ENCODE data around the gene RHOC.

The RHOC gene

DNA sequence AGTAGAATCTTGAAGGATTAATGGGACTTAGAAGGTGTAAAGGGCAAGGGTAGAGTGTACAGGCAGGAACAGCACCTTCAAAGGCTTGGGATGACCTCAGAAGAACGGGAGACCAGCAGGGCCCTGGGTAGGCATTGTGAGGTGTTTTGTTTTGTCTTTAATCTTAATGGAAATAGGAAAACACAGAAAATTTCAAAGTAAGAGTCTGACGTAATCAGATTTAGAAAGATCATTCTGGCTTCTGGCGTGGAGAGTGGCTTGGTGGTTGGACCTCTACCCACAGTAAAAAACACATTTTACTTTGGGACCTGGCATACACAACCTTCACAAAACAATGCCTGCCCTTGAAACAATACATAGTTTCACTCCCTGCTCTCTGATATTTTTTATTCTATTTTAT is 28.3 kb downstream of the RHOC start:
- intact Hi-C loops (cut with DNase I; ENCODE audit: low total_unique reads): no loop called here
- Histone ChIP-seq H3K36me3 (no peaks in the 10 kb centered on the region), H3K27ac (no peak overlapping the region), H3K27me3 (no peaks in the 10 kb centered on the region), H3K4me1 (peaks cover 0 to 23% (median 11%) of the 10 kb centered on the region in 4 donors), H3K4me3 (no peak overlapping the region), H3K9me3 (no peaks in the 10 kb centered on the region)
- TF ChIP-seq, protein P1, sequence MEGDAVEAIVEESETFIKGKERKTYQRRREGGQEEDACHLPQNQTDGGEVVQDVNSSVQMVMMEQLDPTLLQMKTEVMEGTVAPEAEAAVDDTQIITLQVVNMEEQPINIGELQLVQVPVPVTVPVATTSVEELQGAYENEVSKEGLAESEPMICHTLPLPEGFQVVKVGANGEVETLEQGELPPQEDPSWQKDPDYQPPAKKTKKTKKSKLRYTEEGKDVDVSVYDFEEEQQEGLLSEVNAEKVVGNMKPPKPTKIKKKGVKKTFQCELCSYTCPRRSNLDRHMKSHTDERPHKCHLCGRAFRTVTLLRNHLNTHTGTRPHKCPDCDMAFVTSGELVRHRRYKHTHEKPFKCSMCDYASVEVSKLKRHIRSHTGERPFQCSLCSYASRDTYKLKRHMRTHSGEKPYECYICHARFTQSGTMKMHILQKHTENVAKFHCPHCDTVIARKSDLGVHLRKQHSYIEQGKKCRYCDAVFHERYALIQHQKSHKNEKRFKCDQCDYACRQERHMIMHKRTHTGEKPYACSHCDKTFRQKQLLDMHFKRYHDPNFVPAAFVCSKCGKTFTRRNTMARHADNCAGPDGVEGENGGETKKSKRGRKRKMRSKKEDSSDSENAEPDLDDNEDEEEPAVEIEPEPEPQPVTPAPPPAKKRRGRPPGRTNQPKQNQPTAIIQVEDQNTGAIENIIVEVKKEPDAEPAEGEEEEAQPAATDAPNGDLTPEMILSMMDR (IDR thresholded peaks at IDR 0.05): no peak
- no peak for DNase-seq

DNA sequence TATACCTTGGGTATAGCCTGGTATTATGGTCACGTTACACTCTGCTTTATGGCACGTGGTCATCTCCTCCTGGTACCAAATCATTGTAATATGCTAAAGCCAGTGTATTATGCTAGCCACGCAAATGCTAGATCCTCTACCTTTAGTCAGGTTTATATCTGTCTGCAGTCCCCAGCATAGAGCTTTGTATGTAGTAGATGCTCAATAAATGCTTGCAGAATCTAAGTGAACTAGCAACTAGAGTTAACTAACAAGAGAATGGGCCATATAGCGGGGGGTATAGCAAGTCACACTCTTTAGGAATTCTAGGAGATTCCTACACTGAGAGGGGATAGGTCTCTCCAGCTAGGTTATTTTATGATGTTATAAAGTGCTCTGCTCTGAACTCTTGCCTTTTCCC is 29.4 kb downstream of the RHOC start:
- intact Hi-C loops (cut with DNase I; ENCODE audit: low total_unique reads): no loop called here
- DNase-seq: no peak
- TF ChIP-seq, protein P1 (IDR thresholded peaks at IDR 0.05): no peak
- no peaks in the 10 kb centered on the region for H3K27me3 ChIP-seq
- no peak overlapping the region for H3K27ac ChIP-seq
- H3K9me3 ChIP-seq: no peaks in the 10 kb centered on the region
- H3K36me3 ChIP-seq: no peaks in the 10 kb centered on the region
- H3K4me1 ChIP-seq: peaks cover 0 to 28% (median 15%) of the 10 kb centered on the region in 4 donors
- no peak overlapping the region for H3K4me3 ChIP-seq

DNA sequence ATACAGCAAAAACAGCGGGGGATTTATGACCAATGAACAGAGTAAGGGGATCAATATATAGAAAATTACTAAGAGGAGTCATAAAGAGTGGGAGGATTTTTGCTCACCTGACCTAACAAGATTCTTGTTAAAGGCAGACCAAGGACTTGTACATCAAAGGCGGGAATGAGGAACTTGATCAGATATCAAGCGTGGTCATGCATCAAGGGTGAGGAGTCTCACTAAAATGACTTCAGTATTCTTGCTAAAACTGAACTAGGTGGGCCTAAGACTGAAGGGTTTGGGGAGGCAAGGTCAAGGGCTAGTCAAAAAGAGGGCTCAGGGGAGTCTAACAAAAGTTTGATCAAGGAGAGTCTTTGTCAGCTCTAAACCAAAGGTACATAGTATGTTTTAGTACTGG is 30.4 kb downstream of the RHOC start:
- H3K4me3 ChIP-seq: no peak overlapping the region
- no peak overlapping the region for H3K27ac ChIP-seq
- intact Hi-C loops (cut with DNase I; ENCODE audit: low total_unique reads): no loop called here
- peaks cover 0 to 7% (median 3%) of the 10 kb centered on the region in 3 donors for H3K36me3 ChIP-seq
- H3K27me3 ChIP-seq: no peaks in the 10 kb centered on the region
- no peak for DNase-seq
- TF ChIP-seq, protein P1 (IDR thresholded peaks at IDR 0.05): no peak
- no peaks in the 10 kb centered on the region for H3K9me3 ChIP-seq
- peaks cover 0 to 28% (median 15%) of the 10 kb centered on the region in 4 donors for H3K4me1 ChIP-seq

DNA sequence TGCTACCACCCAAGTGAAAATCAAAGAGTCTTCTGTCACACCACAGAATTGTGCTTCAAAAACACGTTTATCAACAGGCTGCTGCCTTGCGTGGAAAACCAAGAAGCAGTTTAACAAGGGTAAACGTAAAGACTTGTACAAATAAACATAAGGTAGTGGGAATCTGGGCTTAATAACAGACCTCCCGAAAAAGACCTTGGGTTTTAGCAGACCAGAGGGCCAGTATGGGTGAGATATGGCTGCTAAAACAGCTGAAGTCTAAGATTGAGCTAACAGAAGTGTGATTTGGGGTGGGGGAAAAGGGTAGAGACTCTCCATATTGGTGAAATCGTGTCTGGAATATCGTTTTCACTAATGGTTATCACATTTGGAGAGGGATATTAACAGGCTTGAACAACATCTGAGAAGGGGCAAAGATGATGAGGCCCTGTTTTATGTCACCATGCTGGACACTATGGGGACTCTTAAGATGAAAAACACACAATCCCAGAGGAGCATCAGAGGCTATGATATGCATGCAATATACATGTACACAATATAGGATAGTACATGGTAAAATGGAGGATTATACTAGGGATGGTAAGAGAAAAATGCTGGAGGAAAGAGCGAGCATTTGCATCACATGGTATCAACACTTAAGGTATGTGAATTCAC is 31.1 kb downstream of the RHOC start:
- Histone ChIP-seq H3K36me3 (peaks cover 0 to 14% (median 8%) of the 10 kb centered on the region in 3 donors), H3K4me1 (peaks cover 0 to 28% (median 15%) of the 10 kb centered on the region in 4 donors), H3K4me3 (peak overlapping the region; percentile 65 to 78), H3K9me3 (no peaks in the 10 kb centered on the region), H3K27ac (peak overlapping the region; percentile 85 to 94), H3K27me3 (no peaks in the 10 kb centered on the region)
- DNase-seq: no peak
- TF ChIP-seq, protein P1 (IDR thresholded peaks at IDR 0.05): no peak
- intact Hi-C loops (cut with DNase I; ENCODE audit: low total_unique reads): loop anchor here (2.0 kb wide), 1 partner anchor 25 kb away; no protein-coding TSS in a partner anchor

DNA sequence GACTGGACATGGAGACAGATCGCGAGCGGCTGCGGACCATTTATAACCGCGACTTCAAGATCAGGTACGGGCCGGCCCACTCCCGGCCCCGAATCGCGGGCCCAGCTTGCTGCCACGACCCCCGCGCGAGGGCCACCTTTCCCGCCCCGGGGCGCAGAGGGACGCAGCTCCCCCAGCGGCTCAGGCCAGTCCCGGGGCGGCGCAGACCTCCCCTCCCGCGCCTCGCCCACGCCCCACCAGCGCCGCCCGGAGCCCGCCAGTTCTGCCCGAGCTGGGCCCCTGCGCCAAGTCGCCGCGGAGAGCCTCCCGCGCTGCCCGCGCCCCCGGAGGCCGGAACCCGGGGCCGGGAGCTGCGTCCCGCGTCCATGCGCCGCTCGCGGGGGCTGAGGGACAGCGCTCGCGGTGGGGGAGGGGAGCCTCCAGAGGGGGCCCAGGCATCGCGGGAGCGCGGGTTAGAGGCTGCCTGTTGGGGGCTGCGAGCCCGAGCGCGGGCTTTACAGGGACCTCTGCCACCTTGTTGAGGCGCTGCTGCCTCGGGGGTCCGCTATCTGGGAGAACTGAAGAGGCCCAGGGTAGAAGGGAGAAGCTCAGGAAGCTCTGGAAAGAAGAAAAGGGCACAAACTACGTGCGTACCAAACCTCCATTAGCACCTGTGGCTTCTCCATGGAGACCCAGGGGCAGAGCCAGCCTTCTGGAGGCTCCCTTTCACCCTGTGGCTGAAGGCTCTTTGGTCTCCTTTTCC is 31.8 kb downstream of the RHOC start:
- peaks cover 0 to 28% (median 15%) of the 10 kb centered on the region in 4 donors for H3K4me1 ChIP-seq
- peaks cover 0 to 21% (median 13%) of the 10 kb centered on the region in 3 donors for H3K36me3 ChIP-seq
- TF ChIP-seq, protein P1 (IDR thresholded peaks at IDR 0.05): peak in 1 of 2 experiments; percentile 7
- H3K4me3 ChIP-seq: peak overlapping the region; percentile 65 to 78
- peak overlapping the region; percentile 85 to 94 for H3K27ac ChIP-seq
- intact Hi-C loops (cut with DNase I; ENCODE audit: low total_unique reads): loop anchor here (2.0 to 5.0 kb wide), 2 partner anchors 26 to 58 kb away; partner anchors contain the start of genes CAPZA1 and ST7L
- no peaks in the 10 kb centered on the region for H3K27me3 ChIP-seq
- DNase-seq: peak; percentile 42 to 76
- H3K9me3 ChIP-seq: no peaks in the 10 kb centered on the region

All from tibial artery (tissue), 4 donors.